GM12864 (cell line): ENCODE measurements around the gene ZNF512B.
"Not testable (repeated sequence)": the region's sequence is repeated elsewhere in the genome, so short reads cannot be mapped to it uniquely, and the experiment has no call there.

Source experiments
- DNase-seq: peaks from one replicate; pipeline ENCODE4 v3.0.0-alpha.2; 2011; ENCODE audit warnings: low read depth
- H3K4me3 ChIP-seq: 2 replicates; pipeline ENCODE4 v1.5.1; 2011; ENCODE audit warnings: mild to moderate bottlenecking, low read depth, low read length, control low read depth
- CTCF ChIP-seq: IDR thresholded peaks from 2 replicates; pipeline ENCODE4 v1.5.1; 2011; ENCODE audit warnings: low read depth, mild to moderate bottlenecking, moderate library complexity, low read length, control low read depth, inconsistent platforms; ENCODE audit errors: missing control alignments

The ZNF512B gene

DNA sequence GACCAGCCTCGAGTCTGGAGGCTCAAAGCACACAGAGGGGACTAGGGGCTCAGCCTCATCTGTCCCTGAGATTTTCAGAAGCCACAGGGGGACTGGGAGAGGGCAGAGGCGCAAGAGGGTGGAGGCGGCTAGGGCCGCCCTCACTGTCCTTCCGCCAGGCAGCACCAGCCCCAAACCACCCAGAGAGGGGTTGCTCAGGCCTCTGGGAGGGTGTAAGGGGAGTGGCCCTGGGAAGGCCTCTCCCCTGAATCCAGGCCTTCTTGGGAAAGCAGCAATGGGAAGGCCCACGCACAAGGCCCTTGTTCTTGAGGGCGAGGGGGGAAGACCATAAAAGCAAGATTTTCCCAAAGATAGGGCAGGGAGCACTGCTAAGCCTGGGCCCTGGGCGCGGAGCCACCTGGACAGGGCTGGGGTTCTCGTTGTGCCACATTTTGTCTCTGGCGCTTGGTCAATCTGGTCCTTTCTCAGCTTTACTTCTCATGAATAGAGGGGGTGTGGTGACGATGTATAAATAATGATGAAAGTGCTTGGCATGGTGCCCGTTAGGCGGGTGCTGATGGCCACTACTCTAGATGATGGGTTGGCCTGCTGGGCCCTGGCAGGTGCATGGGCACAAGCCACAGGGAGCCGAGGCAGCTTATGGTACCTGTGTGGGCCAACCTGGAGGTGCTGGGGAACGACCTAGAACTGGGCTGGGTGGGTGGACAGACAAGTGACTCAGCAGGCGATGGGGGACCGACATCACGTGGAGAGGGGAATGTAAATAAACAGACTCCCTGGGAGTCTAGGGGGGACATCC lies 4.9 kb upstream of the ZNF512B start:
- no peak for TF ChIP-seq CTCF
- no peak overlapping the region for H3K4me3 ChIP-seq
- no peak for DNase-seq

DNA sequence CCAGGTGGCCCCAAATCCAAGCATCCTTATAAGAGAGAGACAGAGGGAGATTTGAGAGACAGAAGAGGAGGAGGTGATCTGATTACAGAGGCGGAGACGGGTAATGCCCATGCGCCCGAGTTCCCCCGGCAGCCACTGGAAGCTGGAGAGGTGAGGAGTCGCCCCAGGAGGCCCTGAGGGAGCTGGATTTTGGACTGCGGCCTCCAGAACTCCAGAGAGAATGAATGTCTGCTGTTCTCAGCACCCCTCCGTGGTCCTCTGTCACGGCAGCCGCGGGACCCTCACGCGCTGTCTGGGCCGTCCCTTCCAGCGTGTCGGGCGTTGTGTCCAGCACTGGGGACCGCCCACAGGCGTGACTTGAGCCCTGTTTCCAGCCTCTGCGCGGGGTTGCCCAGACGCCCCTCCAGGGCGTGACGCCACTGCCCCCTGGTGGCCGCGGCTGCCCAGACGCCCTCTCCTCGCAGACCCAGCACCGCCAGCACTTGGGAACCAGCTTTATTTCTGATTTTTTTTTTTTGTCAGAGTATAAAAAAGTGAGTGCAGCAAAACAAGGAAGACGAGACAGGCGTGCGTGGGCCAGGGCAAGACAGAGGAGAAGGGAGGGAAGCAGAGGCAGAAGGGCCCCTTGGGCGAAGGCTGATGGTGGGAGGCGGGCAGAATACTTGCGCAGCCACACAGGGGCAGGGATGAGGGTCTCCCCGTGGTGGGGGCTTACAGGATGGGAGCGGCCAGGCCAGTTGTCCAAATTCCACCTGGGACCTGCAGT lies 4.1 kb upstream of the ZNF512B start:
- DNase-seq = no peak
- no peak overlapping the region for H3K4me3 ChIP-seq
- peak; percentile 95 for TF ChIP-seq CTCF

DNA sequence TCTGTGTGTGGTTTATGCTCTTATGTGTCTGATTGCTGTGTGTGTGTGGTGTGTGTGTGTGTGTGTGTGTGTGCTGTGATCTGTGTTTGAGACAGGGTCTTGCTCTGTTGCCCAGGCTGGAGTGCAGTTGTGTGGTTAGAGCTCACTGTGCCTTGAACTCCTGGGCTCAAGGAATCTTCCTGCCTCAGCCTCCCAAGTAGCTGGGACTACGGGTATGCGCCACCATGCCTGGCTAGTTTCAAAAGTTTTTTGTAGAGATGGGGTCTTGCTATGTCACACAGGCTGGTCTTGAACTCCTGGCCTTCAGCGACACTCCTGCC lies 3.4 kb upstream of the ZNF512B start:
- TF ChIP-seq CTCF = no peak
- H3K4me3 ChIP-seq = no peak overlapping the region
- no peak for DNase-seq

DNA sequence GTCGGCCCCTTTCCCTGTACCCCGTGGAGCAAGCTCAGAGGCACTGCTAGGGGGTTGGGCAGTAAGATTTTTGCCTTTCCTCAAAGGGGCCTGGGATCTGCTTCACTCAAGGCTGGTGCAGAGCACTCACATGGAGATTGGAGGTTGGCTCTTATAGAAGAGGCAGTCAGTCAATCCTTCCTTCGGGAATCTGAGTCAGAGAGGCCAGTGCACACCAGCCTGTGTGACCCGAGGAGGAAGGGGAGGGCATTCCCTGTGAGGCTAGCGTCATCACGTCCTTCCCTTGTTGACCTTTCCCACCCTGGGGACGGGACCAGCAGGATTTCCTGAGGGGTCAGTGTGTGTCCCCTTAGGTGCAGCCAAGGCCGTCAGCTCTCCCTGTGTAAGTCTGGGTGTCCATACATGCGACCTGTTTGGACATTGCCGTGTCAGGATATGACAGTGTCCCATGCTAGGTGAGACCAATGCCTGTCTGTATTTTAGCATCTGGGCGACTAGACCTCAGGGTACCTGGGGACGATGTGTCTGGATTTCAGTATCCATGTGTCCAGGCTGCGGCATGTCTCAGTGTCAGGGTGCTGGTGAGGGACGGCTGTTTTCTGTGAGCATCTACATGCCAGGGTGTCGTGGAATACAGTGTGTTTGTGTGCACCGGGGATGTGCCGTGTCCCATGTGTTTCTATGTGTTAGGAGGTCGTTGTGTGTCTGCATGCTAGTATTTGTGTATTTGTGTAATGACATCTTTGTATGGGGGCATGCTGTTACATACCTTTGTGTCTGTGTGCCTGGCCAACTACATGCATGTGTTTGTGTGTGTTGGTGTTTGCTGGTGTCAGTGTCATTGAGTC lies 2.8 kb upstream of the ZNF512B start:
- H3K4me3 ChIP-seq = no peak overlapping the region
- TF ChIP-seq CTCF = no peak
- DNase-seq = no peak

GRCh38 chr20:63971960-63972311 lies 2.2 kb upstream of the ZNF512B start:
- not testable (repeated sequence) for DNase-seq, H3K4me3 ChIP-seq

DNA sequence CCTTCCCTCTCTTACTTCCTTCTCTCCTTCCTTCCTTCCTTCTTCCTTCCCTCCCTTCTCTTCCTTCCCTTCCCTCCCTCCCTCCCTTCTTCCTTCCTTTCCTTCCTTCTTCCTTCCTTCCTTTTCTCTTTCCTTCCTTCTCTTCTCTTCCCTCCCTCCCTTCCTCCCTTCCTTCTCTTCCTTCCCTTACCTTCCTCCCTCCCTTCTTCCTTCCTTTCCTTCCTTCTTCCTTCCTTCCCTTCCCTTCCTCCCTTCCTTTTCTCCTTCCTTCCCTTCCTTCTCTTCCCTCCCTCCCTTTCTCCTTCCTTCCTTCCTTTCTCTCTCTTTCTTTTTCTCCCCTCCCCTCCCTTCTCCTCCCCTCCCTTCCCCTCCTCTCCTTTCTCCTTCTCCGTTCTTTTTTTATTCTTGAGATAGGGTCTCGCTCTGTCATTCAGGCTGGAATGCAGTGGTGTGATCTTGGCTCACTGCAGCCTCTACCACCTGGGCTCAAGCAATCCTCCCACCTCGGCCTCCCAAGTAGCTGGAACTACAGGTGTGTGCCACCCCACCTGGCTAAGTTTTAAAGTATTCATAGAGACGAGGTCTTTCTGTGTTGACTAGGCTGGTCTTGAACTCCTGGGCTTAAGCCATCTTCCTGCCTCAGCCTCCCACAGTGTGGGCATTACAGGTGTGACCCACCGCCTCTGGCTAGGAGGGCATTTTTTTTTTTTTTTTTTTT lies 1.1 kb upstream of the ZNF512B start:
- DNase-seq = no peak
- no peak overlapping the region for H3K4me3 ChIP-seq
- TF ChIP-seq CTCF = no peak
